Fibroblast of lung (primary cell): Measurements from ENCODE around the gene PEX6.

Experiments
- EZH2 ChIP-seq: IDR thresholded peaks from 2 replicates; pipeline ENCODE4 v1.5.1; 2012; ENCODE audit warnings: low read length, control low read depth, mild to moderate bottlenecking; ENCODE audit errors: missing control alignments
- TF ChIP-seq, protein P1 (sequence below), 2 donors: IDR thresholded peaks in 1 of 2; conservative IDR thresholded peaks in 1 of 2; 1 replicate in 1 of 2; 2 replicates in 1 of 2; pipeline ENCODE4 v1.5.1; 2011 to 2012; ENCODE audit warnings: low read length in 2 of 2, control low read depth in 1 of 2, inconsistent platforms in 1 of 2, low read depth in 1 of 2, mild to moderate bottlenecking in 1 of 2

DNA sequence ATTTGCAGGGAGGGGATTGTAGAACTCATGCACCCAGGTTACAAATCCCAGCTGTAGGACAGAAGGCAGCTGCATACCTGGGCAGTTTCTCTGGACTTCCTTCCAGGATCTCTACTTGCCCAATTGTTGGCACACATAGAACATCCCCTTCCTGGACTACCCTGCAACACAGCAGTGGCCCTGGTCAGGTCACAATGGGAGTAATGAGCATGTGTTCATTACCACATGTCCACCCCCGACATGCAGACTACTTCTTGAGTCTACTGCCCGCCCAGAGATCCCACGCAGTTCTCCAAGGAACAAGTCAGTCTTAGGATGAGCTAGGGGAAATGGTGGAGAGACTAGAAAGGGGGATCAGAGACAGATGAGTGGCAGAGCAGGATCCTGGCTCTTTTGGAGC, 5.1 kb downstream of the PEX6 start:
- TF ChIP-seq, protein P1, sequence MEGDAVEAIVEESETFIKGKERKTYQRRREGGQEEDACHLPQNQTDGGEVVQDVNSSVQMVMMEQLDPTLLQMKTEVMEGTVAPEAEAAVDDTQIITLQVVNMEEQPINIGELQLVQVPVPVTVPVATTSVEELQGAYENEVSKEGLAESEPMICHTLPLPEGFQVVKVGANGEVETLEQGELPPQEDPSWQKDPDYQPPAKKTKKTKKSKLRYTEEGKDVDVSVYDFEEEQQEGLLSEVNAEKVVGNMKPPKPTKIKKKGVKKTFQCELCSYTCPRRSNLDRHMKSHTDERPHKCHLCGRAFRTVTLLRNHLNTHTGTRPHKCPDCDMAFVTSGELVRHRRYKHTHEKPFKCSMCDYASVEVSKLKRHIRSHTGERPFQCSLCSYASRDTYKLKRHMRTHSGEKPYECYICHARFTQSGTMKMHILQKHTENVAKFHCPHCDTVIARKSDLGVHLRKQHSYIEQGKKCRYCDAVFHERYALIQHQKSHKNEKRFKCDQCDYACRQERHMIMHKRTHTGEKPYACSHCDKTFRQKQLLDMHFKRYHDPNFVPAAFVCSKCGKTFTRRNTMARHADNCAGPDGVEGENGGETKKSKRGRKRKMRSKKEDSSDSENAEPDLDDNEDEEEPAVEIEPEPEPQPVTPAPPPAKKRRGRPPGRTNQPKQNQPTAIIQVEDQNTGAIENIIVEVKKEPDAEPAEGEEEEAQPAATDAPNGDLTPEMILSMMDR (conservative IDR thresholded peaks at IDR 0.05 in 1 of 2, IDR thresholded peaks at IDR 0.05 in 1 of 2; ENCODE audit: low read depth in 1 of 2, low read length in 2 of 2) = no peak
- TF ChIP-seq EZH2 = no peak
